ENCODE data around the gene F2.
"Not testable (repeated sequence)": the region's sequence is repeated elsewhere in the genome, so short reads cannot be mapped to it uniquely, and the experiment has no call there.

F2 gene

GRCh38 chr11:46719048-46719542 is at the start of gene F2:
TSS of gene F2 (plus strand) at chr11:46719213. CDS start at chr11:46719236, 23 bp downstream.
- H3K4me1 Mint-ChIP-seq = peaks cover 12% of the 10 kb centered on the region
- no peaks in the 10 kb centered on the region for H3K27me3 Mint-ChIP-seq
- H3K9me3 Mint-ChIP-seq = no peaks in the 10 kb centered on the region
- no peaks in the 10 kb centered on the region for H3K36me3 Mint-ChIP-seq
- H3K27ac Mint-ChIP-seq = no peak within 1 kb of the TSS
- no peak within 1 kb of the TSS for H3K4me3 Mint-ChIP-seq

DNA sequence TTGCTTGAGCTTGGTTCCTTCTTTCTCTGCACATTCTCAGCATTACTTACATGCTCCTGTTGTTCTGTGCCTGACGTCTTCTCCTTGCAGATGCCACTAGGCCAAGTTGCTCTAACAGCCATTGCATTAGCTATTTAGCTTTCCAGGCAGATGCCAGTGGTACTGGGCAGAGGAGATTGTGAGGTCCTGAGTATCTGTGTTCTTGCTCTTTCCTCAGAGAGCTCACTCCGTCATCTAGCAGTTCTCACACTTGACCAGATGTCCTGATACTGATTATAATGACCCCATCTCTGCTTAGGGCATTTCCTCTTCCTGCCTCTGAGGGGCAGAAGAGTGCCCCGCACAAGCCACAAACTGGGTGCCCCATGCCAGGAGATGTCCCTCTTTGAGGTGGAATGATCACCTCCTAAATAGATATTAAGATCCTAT is 49.3 kb upstream of the F2 start:
- H3K27me3 Mint-ChIP-seq = no peaks in the 10 kb centered on the region
- H3K9me3 Mint-ChIP-seq = no peaks in the 10 kb centered on the region
- H3K27ac Mint-ChIP-seq = peak overlapping the region; percentile 4
- H3K4me3 Mint-ChIP-seq = no peak overlapping the region
- peaks cover 54% of the 10 kb centered on the region for H3K4me1 Mint-ChIP-seq
- H3K36me3 Mint-ChIP-seq = peaks cover 10% of the 10 kb centered on the region

GRCh38 chr11:46670521-46670920 is 48.5 kb upstream of the F2 start:
- H3K27me3 Mint-ChIP-seq, H3K36me3 Mint-ChIP-seq, H3K27ac Mint-ChIP-seq, H3K9me3 Mint-ChIP-seq: not testable (repeated sequence)
- peak overlapping the region; percentile 67 for H3K4me3 Mint-ChIP-seq
- H3K4me1 Mint-ChIP-seq = peaks cover 62% of the 10 kb centered on the region

GRCh38 chr11:46671958-46672315 is 47.1 kb upstream of the F2 start:
- peaks cover 74% of the 10 kb centered on the region for H3K4me1 Mint-ChIP-seq
- H3K27me3 Mint-ChIP-seq = no peaks in the 10 kb centered on the region
- no peak overlapping the region for H3K4me3 Mint-ChIP-seq
- H3K27ac Mint-ChIP-seq = peak overlapping the region; percentile 88
- no peaks in the 10 kb centered on the region for H3K9me3 Mint-ChIP-seq
- peaks cover 10% of the 10 kb centered on the region for H3K36me3 Mint-ChIP-seq

GRCh38 chr11:46672381-46672839 is 46.6 kb upstream of the F2 start:
- peak overlapping the region; percentile 76 for H3K27ac Mint-ChIP-seq
- no peak overlapping the region for H3K4me3 Mint-ChIP-seq
- H3K36me3 Mint-ChIP-seq = peaks cover 10% of the 10 kb centered on the region
- no peaks in the 10 kb centered on the region for H3K27me3 Mint-ChIP-seq
- peaks cover 78% of the 10 kb centered on the region for H3K4me1 Mint-ChIP-seq
- no peaks in the 10 kb centered on the region for H3K9me3 Mint-ChIP-seq

DNA sequence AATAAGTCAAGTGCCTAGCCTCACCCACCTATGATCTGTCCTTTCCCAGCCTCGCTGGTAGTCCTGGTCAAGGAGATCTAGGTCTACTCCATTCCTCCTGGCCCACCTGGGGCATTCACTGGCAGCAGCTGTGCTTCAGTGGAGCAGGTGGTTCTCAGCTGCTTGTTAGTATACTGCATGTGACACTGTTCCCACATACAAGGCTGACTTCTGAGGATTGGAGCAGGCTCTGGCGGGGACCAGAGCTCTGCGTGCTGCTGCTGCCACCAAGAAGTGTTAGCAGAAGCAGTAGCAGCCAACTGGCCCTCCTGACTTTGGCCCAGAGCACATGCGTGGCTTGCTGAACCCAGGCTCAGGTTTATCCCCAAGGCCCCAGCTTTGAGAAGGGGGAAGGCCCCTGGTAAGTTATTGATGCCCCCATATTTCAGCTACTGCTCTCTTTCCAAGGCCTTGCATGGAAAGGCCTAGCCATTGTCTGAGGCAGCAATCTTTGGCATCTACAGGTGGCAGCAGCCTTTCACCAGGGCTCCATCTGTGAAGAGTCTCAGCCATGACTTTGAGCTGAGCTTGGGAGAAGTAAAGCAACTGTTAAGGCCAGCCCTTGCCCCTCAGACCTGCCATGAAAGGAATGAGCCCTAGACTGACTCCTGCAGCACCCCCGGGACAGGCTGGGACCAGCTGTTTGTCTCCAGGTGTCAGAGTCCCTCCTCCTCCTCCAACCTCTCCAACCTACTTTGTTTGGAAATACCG is 45.1 kb upstream of the F2 start:
- Mint-ChIP-seq H3K9me3 (no peaks in the 10 kb centered on the region), H3K36me3 (peaks cover 10% of the 10 kb centered on the region), H3K27me3 (no peaks in the 10 kb centered on the region), H3K4me3 (no peak overlapping the region), H3K27ac (no peak overlapping the region), H3K4me1 (peaks cover 80% of the 10 kb centered on the region)

DNA sequence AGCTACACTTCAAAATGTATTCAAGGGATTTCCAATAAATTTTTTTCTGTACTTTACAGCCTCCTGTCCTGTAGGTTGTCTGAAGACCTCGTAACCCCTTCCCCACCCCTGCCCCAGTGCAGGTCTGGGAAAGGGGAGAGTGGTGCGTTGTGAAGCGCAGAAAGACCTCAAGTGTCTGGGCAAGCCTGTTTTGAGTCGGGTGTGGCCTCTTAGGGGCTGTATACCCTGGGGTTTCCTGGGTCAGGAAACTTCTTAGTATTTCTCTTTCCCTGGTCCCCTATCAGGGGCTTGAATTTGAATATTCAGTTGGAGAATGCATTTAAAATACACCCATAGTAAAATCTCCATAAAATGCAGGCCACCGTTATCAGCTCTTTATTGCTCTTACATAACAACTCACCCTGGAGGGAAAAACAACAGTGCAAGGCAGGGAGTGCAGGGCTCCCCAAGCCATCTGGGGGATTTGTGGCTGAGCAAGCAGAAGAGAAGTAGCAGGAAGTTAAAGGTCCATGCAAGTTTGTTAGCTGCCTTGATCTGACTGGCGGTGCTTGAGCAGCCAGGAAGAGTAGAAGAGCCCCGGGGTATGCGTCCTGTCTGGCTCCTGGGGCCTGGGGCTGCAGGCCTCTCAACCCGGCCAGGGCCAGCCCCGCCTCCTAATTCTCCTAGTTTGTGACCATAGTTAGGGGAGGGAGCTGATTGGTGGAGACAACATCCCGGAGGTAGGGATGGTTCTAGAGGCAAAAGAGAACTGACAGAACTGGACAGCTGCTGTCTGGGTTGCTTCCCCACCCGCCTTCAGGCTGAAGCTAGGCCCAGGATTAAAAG is 44.3 kb upstream of the F2 start:
- peak overlapping the region; percentile 72 for H3K27ac Mint-ChIP-seq
- H3K4me3 Mint-ChIP-seq = peak overlapping the region; percentile 39
- no peaks in the 10 kb centered on the region for H3K27me3 Mint-ChIP-seq
- peaks cover 6% of the 10 kb centered on the region for H3K36me3 Mint-ChIP-seq
- no peaks in the 10 kb centered on the region for H3K9me3 Mint-ChIP-seq
- peaks cover 75% of the 10 kb centered on the region for H3K4me1 Mint-ChIP-seq

- Mint-ChIP-seq H3K36me3 (peaks cover 6% of the 10 kb centered on the region), H3K27me3 (no peaks in the 10 kb centered on the region), H3K4me3 (no peak overlapping the region), H3K4me1 (peaks cover 69% of the 10 kb centered on the region), H3K9me3 (no peaks in the 10 kb centered on the region), H3K27ac (no peak overlapping the region)
Observed at GRCh38 chr11:46675288-46675851, 43.6 kb upstream of the F2 start.

DNA sequence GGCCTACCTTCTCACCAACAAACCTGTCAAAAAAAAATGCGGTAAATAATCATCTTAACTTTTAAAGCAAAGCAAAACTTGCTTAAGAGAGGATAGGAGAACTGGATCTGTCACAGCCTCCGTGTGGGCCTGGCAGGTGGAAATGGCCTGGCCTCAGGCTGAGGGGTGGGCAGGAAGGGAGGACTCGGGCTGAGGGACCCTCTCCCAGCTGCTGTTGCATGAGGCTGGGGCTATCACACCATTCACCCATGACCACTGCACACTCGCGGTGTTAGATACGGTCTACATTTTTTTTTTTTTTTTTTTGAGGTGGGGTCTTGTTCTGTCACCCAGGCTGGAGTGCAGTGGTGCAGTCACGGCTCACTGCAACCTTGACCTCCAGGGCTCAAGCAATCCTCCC is 43.1 kb upstream of the F2 start:
- Mint-ChIP-seq H3K9me3 (no peaks in the 10 kb centered on the region), H3K27me3 (no peaks in the 10 kb centered on the region), H3K4me3 (no peak overlapping the region), H3K4me1 (peaks cover 63% of the 10 kb centered on the region), H3K36me3 (peaks cover 8% of the 10 kb centered on the region), H3K27ac (no peak overlapping the region)

DNA sequence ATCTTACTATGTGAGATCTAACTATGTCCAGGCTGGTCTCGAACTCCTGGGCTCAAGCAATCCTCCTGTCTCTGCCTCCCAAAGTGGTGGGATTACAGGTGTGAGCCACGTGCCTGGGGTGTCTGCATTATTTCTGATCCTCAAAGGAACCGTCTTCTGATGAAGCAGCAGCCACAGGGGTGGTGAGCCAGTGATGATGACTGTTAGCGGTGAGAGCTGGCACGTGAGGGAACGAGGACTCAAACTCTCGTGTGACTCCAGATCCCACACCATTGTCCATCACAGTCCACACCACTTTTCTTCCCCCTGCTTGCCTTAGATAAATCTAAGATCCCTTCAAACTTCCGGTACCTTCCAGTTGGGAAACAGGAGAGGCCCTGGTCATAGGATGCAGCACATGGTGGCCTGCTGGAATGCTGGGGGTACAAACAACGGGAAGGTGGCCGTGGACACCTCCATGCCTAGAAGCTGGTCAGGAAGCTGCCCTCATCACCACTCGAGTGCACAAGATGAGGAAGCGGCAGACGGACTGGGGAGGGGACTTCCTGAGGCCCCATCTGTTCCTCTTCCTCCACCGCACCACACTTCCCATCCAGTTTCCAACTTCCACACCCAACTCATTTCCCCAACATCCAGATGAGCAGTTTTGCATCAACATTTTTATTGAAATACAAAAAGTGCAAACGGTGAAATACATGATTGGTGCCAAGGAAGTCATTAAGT is 42.4 kb upstream of the F2 start:
- peaks cover 57% of the 10 kb centered on the region for H3K4me1 Mint-ChIP-seq
- no peaks in the 10 kb centered on the region for H3K27me3 Mint-ChIP-seq
- no peaks in the 10 kb centered on the region for H3K9me3 Mint-ChIP-seq
- no peak overlapping the region for H3K4me3 Mint-ChIP-seq
- peak overlapping the region; percentile 55 for H3K27ac Mint-ChIP-seq
- H3K36me3 Mint-ChIP-seq = peaks cover 8% of the 10 kb centered on the region

DNA sequence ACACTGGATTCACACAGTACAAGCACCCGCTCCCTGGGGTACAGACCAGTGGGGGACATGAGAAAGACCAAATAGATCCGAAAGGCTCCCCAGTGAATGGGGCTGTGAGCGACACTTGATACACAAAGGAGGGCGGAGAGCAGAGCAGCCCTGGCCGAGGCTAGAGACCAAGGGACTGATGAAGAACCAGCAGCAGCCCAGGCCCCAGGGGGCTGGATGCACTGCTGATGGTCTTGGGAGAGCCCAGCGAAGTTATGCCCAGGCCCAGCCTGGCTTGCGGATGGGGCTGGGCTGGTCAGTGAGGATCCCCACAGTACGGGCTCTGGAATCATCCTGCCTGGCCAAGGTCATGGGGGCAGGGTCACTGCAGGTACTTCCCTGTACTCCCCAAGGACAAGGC is 41.8 kb upstream of the F2 start:
- no peak overlapping the region for H3K4me3 Mint-ChIP-seq
- peaks cover 8% of the 10 kb centered on the region for H3K36me3 Mint-ChIP-seq
- H3K4me1 Mint-ChIP-seq = peaks cover 51% of the 10 kb centered on the region
- H3K27ac Mint-ChIP-seq = peak overlapping the region; percentile 36
- H3K27me3 Mint-ChIP-seq = no peaks in the 10 kb centered on the region
- H3K9me3 Mint-ChIP-seq = no peaks in the 10 kb centered on the region

DNA sequence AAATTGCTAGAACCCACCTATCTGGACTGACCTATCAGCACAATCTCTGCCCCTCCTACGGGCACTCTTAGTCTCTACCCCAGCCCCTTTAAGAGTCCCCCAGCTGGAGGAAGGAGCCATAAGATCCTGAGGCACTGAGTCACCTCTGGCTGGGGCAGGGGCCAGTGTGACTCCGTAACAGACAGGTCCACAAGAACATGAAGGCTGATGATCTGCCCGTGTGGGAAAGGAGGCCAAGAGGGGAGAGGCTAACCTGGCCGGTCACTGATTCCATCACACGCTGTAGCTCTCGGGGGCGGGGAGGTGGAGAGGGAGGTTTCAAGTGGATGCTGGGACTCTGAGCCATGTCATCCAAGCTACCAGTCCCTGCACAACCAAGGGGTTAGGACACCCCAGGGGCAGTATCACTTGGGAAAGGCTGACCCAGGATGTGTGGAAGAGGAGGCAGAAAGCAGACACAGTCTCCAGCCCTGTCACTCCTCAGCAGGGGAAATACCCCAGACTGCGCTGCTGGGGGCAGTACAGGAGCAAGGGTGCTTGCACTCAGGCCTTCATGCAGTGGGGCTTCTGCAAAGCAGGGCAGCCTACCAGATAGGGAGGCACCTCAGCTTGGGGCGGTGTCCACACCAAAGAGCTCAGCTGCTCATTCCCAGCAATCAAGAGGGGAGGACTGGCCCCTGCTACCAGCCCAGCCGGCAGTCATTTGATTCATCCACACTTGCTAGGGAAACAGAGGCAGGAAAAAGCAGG is 40.8 kb upstream of the F2 start:
- Mint-ChIP-seq H3K27ac (peak overlapping the region; percentile 55), H3K9me3 (no peaks in the 10 kb centered on the region)

DNA sequence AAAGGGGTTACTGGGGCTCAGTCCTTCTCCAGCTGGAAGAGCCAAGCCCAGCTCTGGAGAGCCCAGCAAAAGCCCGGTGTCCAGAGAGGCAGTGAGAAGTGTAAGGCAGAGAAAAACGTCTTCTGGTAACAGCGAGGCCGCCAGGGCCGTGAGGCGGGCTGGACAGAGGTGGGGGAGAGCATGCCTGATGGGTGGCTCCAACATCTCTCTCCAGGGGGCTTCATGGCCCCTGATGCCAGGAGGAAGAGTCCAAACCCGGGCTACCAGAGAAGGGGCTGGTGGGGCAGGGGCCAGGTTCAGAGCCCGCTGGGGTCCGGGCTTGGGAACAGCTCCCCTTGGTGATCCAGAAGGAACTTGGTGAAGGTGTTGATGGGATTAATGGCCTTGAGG is 40.3 kb upstream of the F2 start:
- Mint-ChIP-seq H3K27ac (no peak overlapping the region), H3K9me3 (no peaks in the 10 kb centered on the region), H3K4me1 (peaks cover 35% of the 10 kb centered on the region), H3K4me3 (no peak overlapping the region), H3K36me3 (peaks cover 4% of the 10 kb centered on the region), H3K27me3 (no peaks in the 10 kb centered on the region)

More for the DNA sequence above, 40.8 kb upstream of the F2 start:
- Mint-ChIP-seq H3K4me1 (peaks cover 41% of the 10 kb centered on the region), H3K4me3 (no peak overlapping the region), H3K36me3 (peaks cover 4% of the 10 kb centered on the region), H3K27me3 (no peaks in the 10 kb centered on the region)

GRCh38 chr11:46679241-46680163 is 39.5 kb upstream of the F2 start:
- Mint-ChIP-seq H3K27me3 (no peaks in the 10 kb centered on the region), H3K36me3 (peaks cover 5% of the 10 kb centered on the region), H3K4me1 (peaks cover 36% of the 10 kb centered on the region), H3K27ac (peak overlapping the region; percentile 23), H3K9me3 (no peaks in the 10 kb centered on the region), H3K4me3 (no peak overlapping the region)

Measured in activated naive CD4-positive, alpha-beta T cell treated with anti-CD3 and anti-CD28 coated beads, Interleukin-2, amount 50 U/mL, for 24 hours (primary cell).